Spleen (tissue), 7 donors: ENCODE measurements around the gene CYP26C1.

Source experiments
- CTCF ChIP-seq, 11 experiments: fragments of 200-600 bp in 7 of 11; fragments of 450-650 bp in 4 of 11; sonication (generic) in 4 of 11; IDR thresholded peaks in 8 of 11; conservative IDR thresholded peaks in 3 of 11; 1 replicate in 7 of 11; 2 replicates in 4 of 11; pipeline versions ENCODE4 v1.4.0 to v1.8.0; 2016 to 2021; ENCODE audit warnings: antibody characterized with exemption in 11 of 11, inconsistent platforms in 4 of 11, mild to moderate bottlenecking in 1 of 11
- POLR2AphosphoS5 ChIP-seq, 3 donors: sonication (generic); formaldehyde crosslinking; IDR thresholded peaks; one replicate each; pipeline ENCODE4 v1.5.1; 2017; ENCODE audit warnings: antibody characterized with exemption in 3 of 3
- donor health status: DM: no; HTN: no; CAD: no; lungs with moderate emphysema.
- donor health status: DM: no; HTN: no; CAD: no.
- donor health status: DM: no; HTN: no; CAD: no.

- TF ChIP-seq CTCF (IDR thresholded peaks at IDR 0.05 in 8 of 11, conservative IDR thresholded peaks at IDR 0.05 in 3 of 11), result no peak
- no peak for TF ChIP-seq POLR2AphosphoS5 (IDR thresholded peaks at IDR 0.05)
Observed at GRCh38 chr10:93099670-93100069, 39.1 kb downstream of the CYP26C1 start.
